GM18907 (cell line): ENCODE measurements around the gene ELAVL3.
"Not testable (repeated sequence)": the region's sequence is repeated elsewhere in the genome, so short reads cannot be mapped to it uniquely, and the experiment has no call there.

Experiments used
- ATAC-seq: cut with Tn5 transposase; IDR thresholded peaks from one replicate; pipeline ENCODE4 v1.9.1; 2021; ENCODE audit warnings: mild to moderate bottlenecking, moderate library complexity; ENCODE audit not compliant: unreplicated experiment

Gene ELAVL3

DNA sequence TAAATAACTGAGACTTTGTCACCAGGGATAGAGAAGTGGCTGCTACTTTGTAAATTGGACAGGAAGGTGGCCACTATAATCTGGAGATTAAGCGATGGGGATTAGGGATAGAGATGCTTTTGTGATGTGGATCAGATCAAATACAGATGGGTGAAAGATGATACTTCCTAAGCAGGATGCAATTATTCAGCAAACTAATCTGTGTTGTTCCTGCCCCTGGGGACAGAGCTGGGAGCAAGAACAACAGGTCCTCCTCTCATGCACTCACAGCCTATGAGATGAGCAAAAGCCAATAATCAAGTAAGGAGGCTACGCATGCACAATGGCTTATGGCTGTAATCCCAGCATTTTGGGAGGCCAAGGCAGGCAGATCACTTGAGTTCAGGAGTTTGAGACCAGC, 66.3 kb downstream of the ELAVL3 start:
- no peak for ATAC-seq

DNA sequence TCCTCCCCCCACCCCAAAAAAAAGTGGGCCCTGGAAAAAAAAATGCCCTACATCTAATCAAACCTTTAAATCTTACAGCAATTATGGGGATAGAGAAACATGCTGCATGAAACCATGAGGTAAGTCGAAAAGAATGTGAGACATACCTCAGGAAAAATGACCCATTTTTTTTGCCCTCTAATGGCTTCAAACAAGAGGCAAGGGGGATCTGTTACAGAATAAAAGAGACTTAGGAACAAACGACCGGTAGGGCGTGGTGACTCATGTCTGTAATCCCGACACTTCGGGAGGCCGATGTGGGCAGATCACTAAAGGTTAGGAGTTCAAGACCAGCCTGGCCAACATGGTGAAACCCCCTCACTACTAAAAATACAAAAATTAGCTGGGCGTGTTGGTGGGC, 70.2 kb downstream of the ELAVL3 start:
- no peak for ATAC-seq

DNA sequence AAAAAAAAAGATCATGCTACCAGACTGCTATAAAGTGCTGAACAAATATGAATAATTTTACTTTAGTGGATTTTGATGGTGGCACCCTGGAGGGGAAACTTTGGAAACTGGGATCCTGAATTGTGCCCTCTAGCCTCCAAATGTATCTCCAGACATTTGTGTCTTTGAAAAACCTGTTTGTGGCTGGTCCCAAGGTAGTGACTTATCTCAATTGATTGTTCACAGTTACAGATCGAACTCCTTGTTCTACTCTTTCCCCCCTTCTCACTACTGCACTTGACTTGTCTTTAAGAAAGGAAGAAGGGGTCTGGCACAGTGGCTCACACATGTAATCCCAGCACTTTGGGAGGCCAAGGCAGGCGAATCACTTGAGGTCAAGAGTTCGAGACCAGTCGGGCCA, 72.3 kb downstream of the ELAVL3 start:
- no peak for ATAC-seq

DNA sequence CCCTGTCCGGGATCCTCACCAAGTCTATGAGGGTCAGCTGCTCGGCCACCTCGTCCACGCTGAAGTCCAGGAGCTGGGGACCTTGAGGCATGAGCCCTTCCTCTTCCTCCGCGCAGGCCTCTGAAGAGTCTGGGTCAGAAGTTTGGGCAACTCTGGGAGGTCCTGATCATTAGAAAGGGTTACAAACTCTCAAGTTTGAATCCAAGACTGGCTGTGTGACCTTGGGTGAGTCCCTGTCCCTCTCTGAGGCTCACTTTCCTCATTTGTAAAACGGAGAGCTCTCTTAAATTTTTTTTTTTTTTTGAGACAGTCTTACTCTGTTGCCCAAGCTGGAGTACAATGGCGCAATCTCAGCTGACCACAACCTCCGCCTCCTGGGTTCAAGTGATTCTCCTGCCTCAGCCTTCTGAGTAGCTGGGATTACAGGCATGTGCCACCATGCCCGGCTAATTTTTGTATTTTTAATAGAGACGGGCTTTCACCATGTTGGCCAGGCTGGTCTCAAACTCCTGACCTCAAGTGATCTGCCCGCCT, 74.1 kb downstream of the ELAVL3 start:
- ATAC-seq, result not testable (repeated sequence)

DNA sequence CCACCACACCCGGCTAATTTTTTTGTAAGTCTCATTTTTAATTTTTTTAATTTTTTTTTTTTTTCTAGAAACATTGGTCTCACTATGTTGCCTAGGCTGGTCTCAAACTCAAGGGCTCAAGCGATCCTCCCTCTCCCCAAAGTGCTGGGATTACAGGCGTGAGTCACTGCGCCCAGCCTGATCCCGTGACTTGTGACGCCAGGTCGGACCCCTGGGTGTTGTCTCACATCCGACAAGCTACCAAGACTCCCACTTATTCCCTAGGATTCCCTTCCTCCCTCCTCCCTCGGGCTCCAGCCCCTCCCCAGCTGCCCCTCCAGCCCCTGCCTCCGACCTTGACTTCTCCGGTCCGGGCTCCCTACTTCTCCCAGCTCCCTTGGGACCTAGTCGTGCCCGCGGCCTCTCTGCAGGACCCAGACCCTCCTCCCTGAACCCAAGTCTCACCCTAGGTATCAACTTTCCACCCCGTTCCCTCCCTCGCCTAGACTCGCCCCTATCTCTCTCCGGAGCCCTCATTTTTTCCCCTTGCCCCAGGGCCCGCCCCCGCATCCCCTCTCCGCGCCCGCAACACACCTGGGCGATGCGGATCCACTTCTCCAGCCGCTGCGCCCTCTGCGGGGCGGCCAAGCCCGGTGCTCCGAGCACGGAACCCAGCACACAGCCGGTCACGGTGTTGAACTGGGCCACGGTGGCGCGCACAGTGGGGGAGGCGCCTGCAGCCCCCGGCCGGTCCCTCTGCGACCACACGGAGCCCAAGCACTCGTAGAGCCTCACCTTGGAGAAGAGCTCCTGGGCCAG, 74.8 kb downstream of the ELAVL3 start:
- ATAC-seq, result no peak

DNA sequence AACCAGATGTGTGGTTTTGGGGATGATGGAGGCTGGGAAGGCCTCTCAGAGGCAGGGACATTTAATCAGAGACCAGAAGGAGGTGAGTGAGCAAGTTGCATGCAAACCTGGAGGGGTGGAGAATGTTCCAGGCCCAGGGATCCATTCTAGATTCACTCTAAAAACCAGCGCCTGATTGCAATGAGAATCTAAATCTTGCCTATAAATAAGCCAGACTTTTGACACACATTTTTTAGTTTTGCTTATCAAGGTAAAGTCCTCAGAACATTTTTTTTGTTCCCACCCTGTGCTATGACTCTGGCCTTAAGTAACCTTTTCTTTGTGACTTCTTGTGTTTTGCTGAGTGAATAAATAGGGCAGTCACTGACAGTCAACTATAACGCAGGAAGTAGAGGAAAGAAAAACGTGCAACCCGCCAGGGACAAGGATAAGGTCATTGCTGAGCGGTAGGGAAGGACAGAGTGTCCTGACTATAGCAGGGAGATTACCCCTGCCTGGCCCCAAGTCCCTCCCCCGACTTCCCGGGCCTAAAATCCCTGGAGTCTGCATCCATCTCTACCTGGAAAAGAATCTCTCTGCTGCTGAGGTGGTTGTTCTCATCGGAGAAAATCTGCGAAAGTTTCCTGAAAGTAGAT, 76.1 kb downstream of the ELAVL3 start:
- ATAC-seq, result no peak

DNA sequence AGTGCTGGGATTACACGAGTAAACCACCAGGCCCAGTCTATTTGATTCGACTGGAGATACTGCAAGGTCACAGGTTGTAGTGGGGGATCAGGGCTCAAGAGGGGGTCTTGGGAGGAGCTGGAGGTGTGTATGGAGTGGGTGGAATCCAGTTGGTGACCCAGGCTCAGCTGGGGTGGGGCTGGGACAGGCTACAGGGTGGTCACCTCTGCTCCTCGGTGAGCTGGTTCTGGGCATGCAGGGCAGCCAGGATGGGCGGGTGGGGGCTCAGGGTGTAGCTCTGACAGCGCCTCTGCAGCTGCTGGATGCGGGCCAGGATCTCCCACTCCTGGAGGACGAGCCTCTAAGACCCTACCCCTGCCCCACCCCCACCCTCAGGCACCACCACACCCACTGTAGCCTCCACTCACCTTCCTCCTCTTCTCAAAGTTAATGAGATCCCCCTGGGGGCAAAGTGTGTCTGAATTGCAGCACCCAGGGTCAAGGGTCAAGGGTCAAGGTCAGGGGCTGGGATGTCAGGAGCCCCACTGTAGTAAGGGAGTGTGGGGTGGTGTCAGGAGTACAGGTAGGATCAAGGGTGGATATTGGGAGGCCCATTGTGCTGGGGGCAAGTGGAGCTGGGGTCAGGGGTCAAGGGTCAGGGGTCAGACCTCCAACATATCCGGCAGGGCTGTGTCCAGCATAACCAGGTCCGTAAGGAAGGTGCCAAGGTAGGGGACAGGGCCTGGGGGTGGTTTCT, 78.9 kb downstream of the ELAVL3 start:
- no peak for ATAC-seq
